AG04450 (cell line): ENCODE data around the gene PFKFB2. TPM values are rescaled to one million over a fixed set of nuclear protein-coding genes. Genes with fewer than 3 reads are reported as not detected.

ENCODE experiments used
- CTCF ChIA-PET: fragments of 300-600, 350-600 bp; formaldehyde crosslinking; extraction: SDS; loops from one replicate; lab custom pipeline; 2022; ENCODE audit warnings: antibody characterized with exemption, inconsistent platforms; lab: Charles Lee
- POLR2A ChIA-PET: fragments of 350-600 bp; formaldehyde crosslinking; extraction: SDS; loops from one replicate; lab custom pipeline; 2021; ENCODE audit warnings: antibody characterized with exemption, inconsistent platforms; lab: Yijun Ruan, JAX
- DNase-seq: peaks from one replicate; pipeline ENCODE4 v3.0.0-alpha.2; 2011; ENCODE audit warnings: low read depth, low spot score
- H3K27ac ChIP-seq: one replicate; pipeline ENCODE4 v1.5.1; 2012; ENCODE audit warnings: low read depth, low read length, control low read depth
- H3K27me3 ChIP-seq: one replicate; pipeline ENCODE4 v1.6.0; 2012; ENCODE audit warnings: low read length; ENCODE audit not compliant: control insufficient read depth, insufficient read depth
- H3K4me3 ChIP-seq: 2 replicates; pipeline ENCODE4 v1.5.1; 2011; ENCODE audit warnings: mild to moderate bottlenecking, low read depth, low read length, control low read depth
- H3K9me3 ChIP-seq: 2 replicates; pipeline ENCODE4 v1.5.1; 2012; ENCODE audit warnings: low read length; ENCODE audit not compliant: control insufficient read depth, insufficient read depth
- CTCF ChIP-seq: IDR thresholded peaks from 2 replicates; pipeline ENCODE4 v1.5.1; 2011; ENCODE audit warnings: low read depth, low read length, control low read depth, inconsistent platforms
- polyA plus RNA-seq: library from polyadenylated mRNA; depleted of rRNA; stranded (reverse); fragments of >200 nt; gene quantifications from 2 replicates; pipeline ENCODE4 v1.2.3, GENCODE V29; 2011

PFKFB2 gene
- polyA plus RNA-seq, 1 experiment = 1.7 TPM

- TF ChIP-seq CTCF = no peak
- POLR2A ChIA-PET = no interaction called here
- H3K9me3 ChIP-seq = peaks cover 3% of the 10 kb centered on the region; the same call in 1 of the 2 replicates
- no peak overlapping the region for H3K27ac ChIP-seq
- H3K27me3 ChIP-seq = peaks cover 9% of the 10 kb centered on the region
- CTCF ChIA-PET = interaction anchor here (0.5 to 3.2 kb wide), 3 partner anchors 8 to 27 kb away, joined by 3 to 20 read pairs (median 13); no protein-coding TSS in a partner anchor
- no peak for DNase-seq
- H3K4me3 ChIP-seq = no peak overlapping the region
These were observed 21.3 kb upstream of the PFKFB2 start for GRCh38 chr1:207031632-207032264.

GRCh38 chr1:207032528-207033017 lies 20.5 kb upstream of the PFKFB2 start, which contains the start of gene C1orf116:
TSS of gene C1orf116 (minus strand) at chr1:207032756. CDS start at chr1:207027598, 5,158 bp downstream.
- ChIA-PET CTCF (interaction anchor here (0.5 to 3.2 kb wide), 5 partner anchors 9 to 375 kb away, joined by 3 to 20 read pairs (median 5); no protein-coding TSS in a partner anchor), POLR2A (no interaction called here)
- Histone ChIP-seq H3K9me3 (peaks cover 1% of the 10 kb centered on the region; the same call in 1 of the 2 replicates), H3K4me3 (no peak within 1 kb of the TSS), H3K27ac (no peak within 1 kb of the TSS), H3K27me3 (peaks cover 9% of the 10 kb centered on the region)
- TF ChIP-seq CTCF = no peak
- DNase-seq = no peak

GRCh38 chr1:207033302-207033701 lies 19.8 kb upstream of the PFKFB2 start:
- ChIA-PET POLR2A (no interaction called here), CTCF (interaction anchor here (0.7 to 3.2 kb wide), 4 partner anchors 16 to 372 kb away, joined by 3 to 20 read pairs (median 10); no protein-coding TSS in a partner anchor)
- no peak overlapping the region for H3K27ac ChIP-seq
- DNase-seq = no peak
- no peak for TF ChIP-seq CTCF
- H3K4me3 ChIP-seq = no peak overlapping the region
- no peaks in the 10 kb centered on the region for H3K9me3 ChIP-seq
- H3K27me3 ChIP-seq = peaks cover 9% of the 10 kb centered on the region

GRCh38 chr1:207034208-207034607 lies 18.9 kb upstream of the PFKFB2 start:
- ChIA-PET CTCF (interaction anchor here (1.9 to 3.2 kb wide), 3 partner anchors 15 to 371 kb away, joined by 7 to 20 read pairs (median 13); no protein-coding TSS in a partner anchor), POLR2A (no interaction called here)
- DNase-seq = no peak
- Histone ChIP-seq H3K27ac (no peak overlapping the region), H3K4me3 (no peak overlapping the region), H3K27me3 (peaks cover 6% of the 10 kb centered on the region), H3K9me3 (no peaks in the 10 kb centered on the region)
- TF ChIP-seq CTCF = no peak

- H3K27ac ChIP-seq = no peak overlapping the region
- no peaks in the 10 kb centered on the region for H3K9me3 ChIP-seq
- ChIA-PET POLR2A (no interaction called here), CTCF (interaction anchor here (1.9 kb wide), 1 partner anchor 370 kb away, joined by 7 read pairs; no protein-coding TSS in a partner anchor)
- peaks cover 4% of the 10 kb centered on the region for H3K27me3 ChIP-seq
- no peak overlapping the region for H3K4me3 ChIP-seq
- no peak for TF ChIP-seq CTCF
- no peak for DNase-seq
These were observed 18.1 kb upstream of the PFKFB2 start for GRCh38 chr1:207034998-207035397.
